WTC11 (cell line): ENCODE data around the gene GPC5. TPM values are rescaled to one million over a fixed set of nuclear protein-coding genes. Genes with fewer than 3 reads are reported as not detected.

Experiments used
- ATAC-seq: fragments of 200-7000 bp; cut with Tn5 transposase; 2 replicates; pipeline ENCODE4 v1.10.0; 2021; ENCODE audit warnings: mild to moderate bottlenecking, moderate library complexity
- CTCF ChIA-PET: fragments of 300-600 bp; sonication (Branson Sonifier 250); formaldehyde crosslinking; loops from one replicate; lab custom pipeline; 2021; ENCODE audit warnings: antibody characterized with exemption; lab: Charles Lee
- POLR2A ChIA-PET: fragments of 350-600 bp; sonication (Branson Sonifier 250); formaldehyde crosslinking; loops from one replicate; lab custom pipeline; 2021; ENCODE audit warnings: antibody characterized with exemption; lab: Charles Lee
- DNase-seq: peaks from one replicate; pipeline ENCODE4 v3.0.0; 2021; ENCODE audit warnings: low spot score
- H3K27ac Mint-ChIP-seq: 2 replicates; pipeline ENCODE4 v1.8.0; 2021; ENCODE audit warnings: mixed read lengths
- H3K27me3 Mint-ChIP-seq: 2 replicates; pipeline ENCODE4 v1.8.0; 2021; ENCODE audit warnings: low read depth, mild to moderate bottlenecking, moderate library complexity, mixed read lengths
- H3K36me3 Mint-ChIP-seq: 2 replicates; pipeline ENCODE4 v1.8.0; 2021; ENCODE audit warnings: mixed read lengths
- H3K4me1 Mint-ChIP-seq: 2 replicates; pipeline ENCODE4 v1.8.0; 2022; ENCODE audit warnings: mixed read lengths
- H3K4me3 Mint-ChIP-seq: 2 replicates; pipeline ENCODE4 v1.8.0; 2021; ENCODE audit warnings: mild to moderate bottlenecking, moderate library complexity, mixed read lengths
- H3K9me3 Mint-ChIP-seq: 2 replicates; pipeline ENCODE4 v1.8.0; 2021; ENCODE audit warnings: mixed read lengths
- ATF1 ChIP-seq: sonication (generic); formaldehyde crosslinking; IDR thresholded peaks from 2 replicates; pipeline ENCODE4 v1.8.1; 2023; ENCODE audit warnings: mild to moderate bottlenecking, moderate library complexity, missing genetic modification reagents
- E2F1 ChIP-seq: sonication (generic); formaldehyde crosslinking; IDR thresholded peaks from 2 replicates; pipeline ENCODE4 v1.8.0; 2022; ENCODE audit warnings: mild to moderate bottlenecking, missing genetic modification reagents
- ELF4 ChIP-seq: sonication (generic); formaldehyde crosslinking; IDR thresholded peaks from 2 replicates; pipeline ENCODE4 v1.8.1; 2022; ENCODE audit warnings: low read depth, mild to moderate bottlenecking, moderate library complexity, missing genetic modification reagents
- IRF2 ChIP-seq: sonication (generic); formaldehyde crosslinking; IDR thresholded peaks from 2 replicates; pipeline ENCODE4 v1.8.0; 2022; ENCODE audit warnings: low read depth, missing genetic modification reagents, borderline replicate concordance
- JUN ChIP-seq: sonication (generic); formaldehyde crosslinking; IDR thresholded peaks from 2 replicates; pipeline ENCODE4 v1.8.0; 2023; ENCODE audit warnings: mild to moderate bottlenecking, missing genetic modification reagents
- NFYB ChIP-seq: sonication (generic); formaldehyde crosslinking; conservative IDR thresholded peaks from 2 replicates; pipeline ENCODE4 v1.8.0; 2022; ENCODE audit warnings: low read depth, missing genetic modification reagents
- PRRX2 ChIP-seq: fragments of 250-450 bp; sonication (Bioruptor Pico); IDR thresholded peaks from 2 replicates; pipeline ENCODE4 v1.8.0; 2021; ENCODE audit warnings: mild to moderate bottlenecking
- RELA ChIP-seq: sonication (generic); formaldehyde crosslinking; IDR thresholded peaks from 2 replicates; pipeline ENCODE4 v1.8.1; 2022; ENCODE audit warnings: missing genetic modification reagents, mild to moderate bottlenecking, borderline replicate concordance
- RORB ChIP-seq: fragments of 250-450 bp; sonication (Bioruptor Pico); IDR thresholded peaks from 2 replicates; pipeline ENCODE4 v1.9.0; 2021; ENCODE audit warnings: mild to moderate bottlenecking
- SP1 ChIP-seq: sonication (generic); formaldehyde crosslinking; conservative IDR thresholded peaks from 2 replicates; pipeline ENCODE4 v1.8.1; 2022; ENCODE audit warnings: missing genetic modification reagents
- TCF7 ChIP-seq: sonication (generic); formaldehyde crosslinking; IDR thresholded peaks from 2 replicates; pipeline ENCODE4 v1.8.0; 2022; ENCODE audit warnings: mild to moderate bottlenecking, low read depth, missing genetic modification reagents, moderate library complexity
- TEAD4 ChIP-seq: sonication (generic); formaldehyde crosslinking; IDR thresholded peaks from 2 replicates; pipeline ENCODE4 v1.8.0; 2022; ENCODE audit warnings: mild to moderate bottlenecking, missing genetic modification reagents
- ZNF138 ChIP-seq: sonication (generic); formaldehyde crosslinking; conservative IDR thresholded peaks from 2 replicates; pipeline ENCODE4 v1.8.1; 2022; ENCODE audit warnings: mild to moderate bottlenecking, moderate library complexity, missing genetic modification reagents
- ZNF232 ChIP-seq: sonication (generic); formaldehyde crosslinking; IDR thresholded peaks from 2 replicates; pipeline ENCODE4 v1.8.0; 2022; ENCODE audit warnings: mild to moderate bottlenecking, missing genetic modification reagents
- ZNF263 ChIP-seq: sonication (generic); formaldehyde crosslinking; IDR thresholded peaks from 2 replicates; pipeline ENCODE4 v1.8.1; 2022; ENCODE audit warnings: low read depth, mild to moderate bottlenecking, moderate library complexity, missing genetic modification reagents
- ZNF317 ChIP-seq: sonication (generic); formaldehyde crosslinking; IDR thresholded peaks from 2 replicates; pipeline ENCODE4 v1.8.1; 2023; ENCODE audit warnings: low read depth, mild to moderate bottlenecking, moderate library complexity, missing genetic modification reagents, borderline replicate concordance
- total RNA-seq: library from RNA; stranded (reverse); gene quantifications from 3 replicates; pipeline ENCODE4 v1.2.3, GENCODE V29; 2021
- TF ChIP-seq, protein P1 (sequence below): sonication (generic); formaldehyde crosslinking; IDR thresholded peaks from 2 replicates; pipeline ENCODE4 v1.8.1; 2023; ENCODE audit warnings: mild to moderate bottlenecking, missing genetic modification reagents
- TF ChIP-seq, protein P2 (sequence below): fragments of 250-450 bp; sonication (Bioruptor Pico); IDR thresholded peaks from 2 replicates; pipeline ENCODE4 v2.1.2; 2022; ENCODE audit warnings: mild to moderate bottlenecking, moderate library complexity
- TF ChIP-seq, protein P3 (sequence below): fragments of 250-450 bp; sonication (Bioruptor Pico); conservative IDR thresholded peaks from 2 replicates; pipeline ENCODE4 v1.9.0; 2021; ENCODE audit warnings: mild to moderate bottlenecking
- TF ChIP-seq, protein P4 (sequence below): sonication (generic); formaldehyde crosslinking; IDR thresholded peaks from 2 replicates; pipeline ENCODE4 v1.8.0; 2023; ENCODE audit warnings: missing genetic modification reagents
- TF ChIP-seq, protein P5 (sequence below): sonication (generic); formaldehyde crosslinking; IDR thresholded peaks from 2 replicates; pipeline ENCODE4 v1.8.1; 2023; ENCODE audit warnings: mild to moderate bottlenecking, missing genetic modification reagents, borderline replicate concordance
- TF ChIP-seq, protein P6 (sequence below): sonication (generic); formaldehyde crosslinking; IDR thresholded peaks from 2 replicates; pipeline ENCODE4 v1.8.0; 2022; ENCODE audit warnings: mild to moderate bottlenecking, missing genetic modification reagents

GPC5 gene
- total RNA-seq, 1 experiment from 2014 or later: 0.46 TPM

DNA sequence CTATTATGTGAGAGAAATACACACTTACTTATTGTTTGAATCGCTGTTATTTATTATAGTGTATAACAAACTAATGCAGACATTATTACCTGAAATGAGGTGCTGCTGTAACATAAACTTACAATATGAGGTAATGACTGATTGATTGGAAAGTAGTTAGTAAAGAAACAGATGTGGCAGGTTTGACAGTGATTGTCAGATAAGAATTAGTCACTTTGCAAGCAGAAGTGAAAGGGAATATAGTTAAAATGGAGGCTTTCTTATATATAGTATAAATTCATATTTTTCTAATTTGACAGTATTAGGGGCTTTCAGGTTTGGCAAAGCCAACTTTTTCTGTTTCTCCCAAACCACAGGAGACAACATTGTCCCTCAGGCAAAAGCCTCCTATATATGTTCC lies 30.3 kb upstream of the GPC5 start:
- no peak overlapping the region for H3K4me3 Mint-ChIP-seq
- no peaks in the 10 kb centered on the region for H3K36me3 Mint-ChIP-seq
- CTCF ChIA-PET: no interaction called here
- H3K27ac Mint-ChIP-seq: no peak overlapping the region
- POLR2A ChIA-PET: no interaction called here
- H3K27me3 Mint-ChIP-seq: no peaks in the 10 kb centered on the region
- H3K9me3 Mint-ChIP-seq: no peaks in the 10 kb centered on the region
- ATAC-seq (no peak), DNase-seq (no peak)
- TF ChIP-seq TCF7: no peak
- TF ChIP-seq RELA (CRISPR knock-in tag): no peak
- no peak for TF ChIP-seq ZNF232 (CRISPR knock-in tag)
- TF ChIP-seq ZNF263: no peak
- TF ChIP-seq, protein P1, sequence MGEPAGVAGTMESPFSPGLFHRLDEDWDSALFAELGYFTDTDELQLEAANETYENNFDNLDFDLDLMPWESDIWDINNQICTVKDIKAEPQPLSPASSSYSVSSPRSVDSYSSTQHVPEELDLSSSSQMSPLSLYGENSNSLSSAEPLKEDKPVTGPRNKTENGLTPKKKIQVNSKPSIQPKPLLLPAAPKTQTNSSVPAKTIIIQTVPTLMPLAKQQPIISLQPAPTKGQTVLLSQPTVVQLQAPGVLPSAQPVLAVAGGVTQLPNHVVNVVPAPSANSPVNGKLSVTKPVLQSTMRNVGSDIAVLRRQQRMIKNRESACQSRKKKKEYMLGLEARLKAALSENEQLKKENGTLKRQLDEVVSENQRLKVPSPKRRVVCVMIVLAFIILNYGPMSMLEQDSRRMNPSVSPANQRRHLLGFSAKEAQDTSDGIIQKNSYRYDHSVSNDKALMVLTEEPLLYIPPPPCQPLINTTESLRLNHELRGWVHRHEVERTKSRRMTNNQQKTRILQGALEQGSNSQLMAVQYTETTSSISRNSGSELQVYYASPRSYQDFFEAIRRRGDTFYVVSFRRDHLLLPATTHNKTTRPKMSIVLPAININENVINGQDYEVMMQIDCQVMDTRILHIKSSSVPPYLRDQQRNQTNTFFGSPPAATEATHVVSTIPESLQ (CRISPR knock-in tag): no peak
- no peak for TF ChIP-seq ZNF138 (CRISPR knock-in tag)
- TF ChIP-seq PRRX2 (CRISPR knock-in tag): no peak
- no peak for TF ChIP-seq TEAD4
- TF ChIP-seq, protein P2, sequence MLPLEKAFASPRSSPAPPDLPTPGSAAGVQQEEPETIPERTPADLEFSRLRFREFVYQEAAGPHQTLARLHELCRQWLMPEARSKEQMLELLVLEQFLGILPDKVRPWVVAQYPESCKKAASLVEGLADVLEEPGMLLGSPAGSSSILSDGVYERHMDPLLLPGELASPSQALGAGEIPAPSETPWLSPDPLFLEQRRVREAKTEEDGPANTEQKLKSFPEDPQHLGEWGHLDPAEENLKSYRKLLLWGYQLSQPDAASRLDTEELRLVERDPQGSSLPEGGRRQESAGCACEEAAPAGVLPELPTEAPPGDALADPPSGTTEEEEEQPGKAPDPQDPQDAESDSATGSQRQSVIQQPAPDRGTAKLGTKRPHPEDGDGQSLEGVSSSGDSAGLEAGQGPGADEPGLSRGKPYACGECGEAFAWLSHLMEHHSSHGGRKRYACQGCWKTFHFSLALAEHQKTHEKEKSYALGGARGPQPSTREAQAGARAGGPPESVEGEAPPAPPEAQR: no peak
- TF ChIP-seq, protein P3, sequence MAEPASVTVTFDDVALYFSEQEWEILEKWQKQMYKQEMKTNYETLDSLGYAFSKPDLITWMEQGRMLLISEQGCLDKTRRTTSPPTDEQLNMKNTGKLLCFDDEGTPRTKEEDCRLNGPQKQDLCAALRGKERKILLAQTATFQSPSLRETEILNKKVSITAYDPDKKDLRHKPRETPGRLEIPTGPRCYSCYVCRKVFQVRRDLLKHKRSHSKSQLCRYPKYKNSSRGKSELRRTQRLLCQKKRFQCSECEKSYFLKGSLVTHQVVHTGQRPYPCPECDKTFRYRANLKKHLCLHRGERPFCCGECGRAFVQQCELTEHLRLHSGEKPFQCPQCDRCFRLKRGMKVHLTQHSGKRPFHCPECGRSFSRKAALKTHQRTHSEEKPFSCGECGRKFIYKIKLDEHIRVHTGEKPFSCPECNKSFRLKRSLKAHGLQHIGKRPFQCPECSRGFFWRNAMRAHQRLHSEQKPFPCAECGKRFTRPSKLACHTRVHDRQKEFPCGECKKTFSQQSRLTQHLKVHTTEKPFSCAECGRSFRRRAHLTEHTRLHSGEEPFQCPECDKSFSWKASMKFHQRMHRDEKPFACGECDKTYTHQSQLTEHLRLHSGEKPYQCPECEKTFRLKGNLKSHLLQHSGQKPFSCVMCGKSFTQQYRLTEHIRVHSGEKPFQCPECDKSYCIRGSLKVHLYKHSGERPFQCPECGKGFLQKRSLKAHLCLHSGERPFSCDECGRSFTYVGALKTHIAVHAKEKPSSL: no peak
- no peak for TF ChIP-seq SP1 (CRISPR knock-in tag)
- TF ChIP-seq ELF4 (CRISPR knock-in tag): no peak
- TF ChIP-seq, protein P4, sequence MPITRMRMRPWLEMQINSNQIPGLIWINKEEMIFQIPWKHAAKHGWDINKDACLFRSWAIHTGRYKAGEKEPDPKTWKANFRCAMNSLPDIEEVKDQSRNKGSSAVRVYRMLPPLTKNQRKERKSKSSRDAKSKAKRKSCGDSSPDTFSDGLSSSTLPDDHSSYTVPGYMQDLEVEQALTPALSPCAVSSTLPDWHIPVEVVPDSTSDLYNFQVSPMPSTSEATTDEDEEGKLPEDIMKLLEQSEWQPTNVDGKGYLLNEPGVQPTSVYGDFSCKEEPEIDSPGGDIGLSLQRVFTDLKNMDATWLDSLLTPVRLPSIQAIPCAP (CRISPR knock-in tag): no peak
- peaks cover 13% of the 10 kb centered on the region for H3K4me1 Mint-ChIP-seq

DNA sequence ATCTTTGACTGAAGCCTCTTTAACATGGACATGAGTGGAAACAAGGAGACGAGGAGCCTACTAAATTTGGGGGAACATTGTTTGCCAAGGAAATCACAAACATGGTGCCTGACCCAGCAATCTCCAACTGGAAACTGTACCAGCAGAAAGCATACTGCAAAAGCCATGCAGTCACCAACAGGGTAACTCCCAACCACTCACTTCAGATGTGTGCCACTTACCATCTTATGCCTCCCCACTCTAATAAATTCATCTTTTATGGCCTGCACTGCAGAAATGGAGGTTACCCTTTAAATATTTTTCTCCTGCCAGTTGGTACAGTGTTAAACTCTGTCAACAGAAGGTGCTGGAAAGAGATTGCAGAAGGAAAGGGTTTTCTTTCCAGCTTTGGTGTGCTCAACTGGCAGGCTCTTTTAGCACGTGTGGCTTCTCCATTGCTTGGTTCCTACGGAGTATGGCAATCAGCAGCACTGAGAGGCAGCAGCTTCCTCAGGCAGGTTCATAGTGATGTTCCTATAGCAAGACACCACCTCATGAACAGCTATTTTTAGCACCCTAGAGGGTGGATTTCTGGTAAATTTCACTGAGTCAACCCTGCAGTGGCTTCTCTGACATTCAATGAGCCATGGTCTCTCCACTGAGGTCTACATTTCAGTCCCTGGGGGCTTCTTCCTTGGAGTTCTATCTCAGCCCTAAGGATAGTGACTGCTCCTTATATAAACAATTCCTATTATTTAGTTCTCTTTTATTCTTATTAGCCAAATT lies 29.6 kb upstream of the GPC5 start:
- H3K4me1 Mint-ChIP-seq: peaks cover 13% of the 10 kb centered on the region
- no peaks in the 10 kb centered on the region for H3K9me3 Mint-ChIP-seq
- no peak overlapping the region for H3K4me3 Mint-ChIP-seq
- no peaks in the 10 kb centered on the region for H3K27me3 Mint-ChIP-seq
- ChIA-PET POLR2A (no interaction called here), CTCF (interaction anchor here (1.4 kb wide), 1 partner anchor 37 kb away, joined by 3 read pairs; no protein-coding TSS in a partner anchor)
- H3K27ac Mint-ChIP-seq: no peak overlapping the region
- ATAC-seq (no peak), DNase-seq (no peak)
- no peaks in the 10 kb centered on the region for H3K36me3 Mint-ChIP-seq
- TF ChIP-seq, protein P5, sequence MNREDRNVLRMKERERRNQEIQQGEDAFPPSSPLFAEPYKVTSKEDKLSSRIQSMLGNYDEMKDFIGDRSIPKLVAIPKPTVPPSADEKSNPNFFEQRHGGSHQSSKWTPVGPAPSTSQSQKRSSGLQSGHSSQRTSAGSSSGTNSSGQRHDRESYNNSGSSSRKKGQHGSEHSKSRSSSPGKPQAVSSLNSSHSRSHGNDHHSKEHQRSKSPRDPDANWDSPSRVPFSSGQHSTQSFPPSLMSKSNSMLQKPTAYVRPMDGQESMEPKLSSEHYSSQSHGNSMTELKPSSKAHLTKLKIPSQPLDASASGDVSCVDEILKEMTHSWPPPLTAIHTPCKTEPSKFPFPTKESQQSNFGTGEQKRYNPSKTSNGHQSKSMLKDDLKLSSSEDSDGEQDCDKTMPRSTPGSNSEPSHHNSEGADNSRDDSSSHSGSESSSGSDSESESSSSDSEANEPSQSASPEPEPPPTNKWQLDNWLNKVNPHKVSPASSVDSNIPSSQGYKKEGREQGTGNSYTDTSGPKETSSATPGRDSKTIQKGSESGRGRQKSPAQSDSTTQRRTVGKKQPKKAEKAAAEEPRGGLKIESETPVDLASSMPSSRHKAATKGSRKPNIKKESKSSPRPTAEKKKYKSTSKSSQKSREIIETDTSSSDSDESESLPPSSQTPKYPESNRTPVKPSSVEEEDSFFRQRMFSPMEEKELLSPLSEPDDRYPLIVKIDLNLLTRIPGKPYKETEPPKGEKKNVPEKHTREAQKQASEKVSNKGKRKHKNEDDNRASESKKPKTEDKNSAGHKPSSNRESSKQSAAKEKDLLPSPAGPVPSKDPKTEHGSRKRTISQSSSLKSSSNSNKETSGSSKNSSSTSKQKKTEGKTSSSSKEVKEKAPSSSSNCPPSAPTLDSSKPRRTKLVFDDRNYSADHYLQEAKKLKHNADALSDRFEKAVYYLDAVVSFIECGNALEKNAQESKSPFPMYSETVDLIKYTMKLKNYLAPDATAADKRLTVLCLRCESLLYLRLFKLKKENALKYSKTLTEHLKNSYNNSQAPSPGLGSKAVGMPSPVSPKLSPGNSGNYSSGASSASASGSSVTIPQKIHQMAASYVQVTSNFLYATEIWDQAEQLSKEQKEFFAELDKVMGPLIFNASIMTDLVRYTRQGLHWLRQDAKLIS: no peak
- TF ChIP-seq RORB (CRISPR knock-in tag) (no peak), SP1 (CRISPR knock-in tag) (no peak), IRF2 (no peak), JUN (no peak), E2F1 (CRISPR knock-in tag) (no peak), NFYB (CRISPR knock-in tag) (no peak), ZNF317 (CRISPR knock-in tag) (no peak), ATF1 (CRISPR knock-in tag) (no peak)
- TF ChIP-seq, protein P6, sequence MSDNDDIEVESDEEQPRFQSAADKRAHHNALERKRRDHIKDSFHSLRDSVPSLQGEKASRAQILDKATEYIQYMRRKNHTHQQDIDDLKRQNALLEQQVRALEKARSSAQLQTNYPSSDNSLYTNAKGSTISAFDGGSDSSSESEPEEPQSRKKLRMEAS (CRISPR knock-in tag): no peak
